Endothelial cell (in vitro differentiated cells): ENCODE measurements around the gene DLGAP1. TPM values are rescaled to one million over a fixed set of nuclear protein-coding genes. Genes with fewer than 3 reads are reported as not detected.

Experiments
- DNase-seq: peaks from one replicate; pipeline ENCODE4 v3.0.0; 2021; ENCODE audit warnings: low spot score
- H3K27ac Mint-ChIP-seq: one replicate; pipeline ENCODE4 v1.8.0; 2021; ENCODE audit warnings: mixed read lengths, inconsistent platforms; ENCODE audit not compliant: unreplicated experiment
- H3K27me3 Mint-ChIP-seq: one replicate; pipeline ENCODE4 v1.8.0; 2021; ENCODE audit warnings: mild to moderate bottlenecking, moderate library complexity, mixed read lengths, inconsistent platforms; ENCODE audit not compliant: unreplicated experiment
- H3K36me3 Mint-ChIP-seq: one replicate; pipeline ENCODE4 v1.8.0; 2021; ENCODE audit warnings: mild to moderate bottlenecking, low read depth, mixed read lengths, inconsistent platforms; ENCODE audit not compliant: unreplicated experiment
- H3K4me1 Mint-ChIP-seq: one replicate; pipeline ENCODE4 v1.8.0; 2021; ENCODE audit warnings: mild to moderate bottlenecking, mixed read lengths, inconsistent platforms; ENCODE audit not compliant: unreplicated experiment
- H3K4me3 Mint-ChIP-seq: one replicate; pipeline ENCODE4 v1.8.0; 2021; ENCODE audit warnings: mild to moderate bottlenecking, mixed read lengths, inconsistent platforms; ENCODE audit not compliant: unreplicated experiment
- H3K9me3 Mint-ChIP-seq: one replicate; pipeline ENCODE4 v1.8.0; 2021; ENCODE audit warnings: mixed read lengths, inconsistent platforms; ENCODE audit not compliant: unreplicated experiment
- total RNA-seq: library from RNA; stranded (reverse); fragmentation: NEBNext Ultra II Directional; extraction: Animal tissue kit (Norgen Biotek cat#: 25700); gene quantifications from one replicate; pipeline ENCODE4 v1.2.1, GENCODE V29; 2021; ENCODE audit not compliant: unreplicated experiment
- TF ChIP-seq, protein P1 (sequence below): fragments of 200-600 bp; sonication (generic); IDR thresholded peaks from one replicate; pipeline ENCODE4 v1.5.0; 2021; ENCODE audit warnings: antibody characterized with exemption; ENCODE audit not compliant: unreplicated experiment

DLGAP1 gene
- total RNA-seq, 1 donor from 2014 or later, result 1.8 TPM

GRCh38 chr18:4245456-4245855 is 209.7 kb downstream of the DLGAP1 start:
- H3K4me3 Mint-ChIP-seq, result no peak overlapping the region
- no peaks in the 10 kb centered on the region for H3K36me3 Mint-ChIP-seq
- no peaks in the 10 kb centered on the region for H3K4me1 Mint-ChIP-seq
- no peak overlapping the region for H3K27ac Mint-ChIP-seq
- no peak for DNase-seq
- TF ChIP-seq, protein P1, sequence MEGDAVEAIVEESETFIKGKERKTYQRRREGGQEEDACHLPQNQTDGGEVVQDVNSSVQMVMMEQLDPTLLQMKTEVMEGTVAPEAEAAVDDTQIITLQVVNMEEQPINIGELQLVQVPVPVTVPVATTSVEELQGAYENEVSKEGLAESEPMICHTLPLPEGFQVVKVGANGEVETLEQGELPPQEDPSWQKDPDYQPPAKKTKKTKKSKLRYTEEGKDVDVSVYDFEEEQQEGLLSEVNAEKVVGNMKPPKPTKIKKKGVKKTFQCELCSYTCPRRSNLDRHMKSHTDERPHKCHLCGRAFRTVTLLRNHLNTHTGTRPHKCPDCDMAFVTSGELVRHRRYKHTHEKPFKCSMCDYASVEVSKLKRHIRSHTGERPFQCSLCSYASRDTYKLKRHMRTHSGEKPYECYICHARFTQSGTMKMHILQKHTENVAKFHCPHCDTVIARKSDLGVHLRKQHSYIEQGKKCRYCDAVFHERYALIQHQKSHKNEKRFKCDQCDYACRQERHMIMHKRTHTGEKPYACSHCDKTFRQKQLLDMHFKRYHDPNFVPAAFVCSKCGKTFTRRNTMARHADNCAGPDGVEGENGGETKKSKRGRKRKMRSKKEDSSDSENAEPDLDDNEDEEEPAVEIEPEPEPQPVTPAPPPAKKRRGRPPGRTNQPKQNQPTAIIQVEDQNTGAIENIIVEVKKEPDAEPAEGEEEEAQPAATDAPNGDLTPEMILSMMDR, result no peak
- no peaks in the 10 kb centered on the region for H3K27me3 Mint-ChIP-seq
- no peaks in the 10 kb centered on the region for H3K9me3 Mint-ChIP-seq

- TF ChIP-seq, protein P1, result no peak
- no peaks in the 10 kb centered on the region for H3K36me3 Mint-ChIP-seq
- no peak overlapping the region for H3K27ac Mint-ChIP-seq
- no peak for DNase-seq
- no peaks in the 10 kb centered on the region for H3K9me3 Mint-ChIP-seq
- H3K4me3 Mint-ChIP-seq, result no peak overlapping the region
- no peaks in the 10 kb centered on the region for H3K27me3 Mint-ChIP-seq
- H3K4me1 Mint-ChIP-seq, result no peaks in the 10 kb centered on the region
Measured at GRCh38 chr18:4242431-4243161, 212.5 kb downstream of the DLGAP1 start.

- DNase-seq, result no peak
- TF ChIP-seq, protein P1, result no peak
- H3K4me1 Mint-ChIP-seq, result no peaks in the 10 kb centered on the region
Measured at GRCh38 chr18:4241090-4241617, 214.0 kb downstream of the DLGAP1 start.

GRCh38 chr18:4238966-4239365 is 216.1 kb downstream of the DLGAP1 start:
- Mint-ChIP-seq H3K27ac (no peak overlapping the region), H3K4me1 (peaks cover 2% of the 10 kb centered on the region), H3K9me3 (no peaks in the 10 kb centered on the region), H3K4me3 (no peak overlapping the region), H3K36me3 (no peaks in the 10 kb centered on the region), H3K27me3 (no peaks in the 10 kb centered on the region)
- TF ChIP-seq, protein P1, result no peak
- no peak for DNase-seq

More at GRCh38 chr18:4241090-4241617, 214.0 kb downstream of the DLGAP1 start:
- no peaks in the 10 kb centered on the region for H3K27me3 Mint-ChIP-seq
- no peak overlapping the region for H3K27ac Mint-ChIP-seq
- H3K36me3 Mint-ChIP-seq, result no peaks in the 10 kb centered on the region
- H3K9me3 Mint-ChIP-seq, result no peaks in the 10 kb centered on the region
- no peak overlapping the region for H3K4me3 Mint-ChIP-seq

DNA sequence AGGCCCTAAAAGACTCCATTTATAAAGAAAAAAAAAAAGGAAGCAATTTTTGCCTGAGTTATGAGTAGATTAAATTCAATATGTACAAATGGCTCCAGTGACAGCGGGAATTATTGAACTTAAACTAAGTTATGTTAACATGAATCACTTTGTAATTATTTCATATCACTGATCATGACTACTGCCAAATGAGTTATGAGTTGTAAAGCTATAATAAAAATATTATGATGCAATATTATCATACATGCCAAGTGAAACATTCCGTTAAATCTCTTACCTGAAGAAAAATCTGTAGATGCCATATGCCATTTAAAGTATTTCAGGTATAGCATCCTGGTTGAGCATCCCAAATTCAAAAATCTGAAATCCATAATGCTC is 217.5 kb downstream of the DLGAP1 start:
- Mint-ChIP-seq H3K9me3 (no peaks in the 10 kb centered on the region), H3K36me3 (no peaks in the 10 kb centered on the region), H3K4me1 (peaks cover 2% of the 10 kb centered on the region), H3K4me3 (no peak overlapping the region), H3K27me3 (no peaks in the 10 kb centered on the region), H3K27ac (no peak overlapping the region)
- TF ChIP-seq, protein P1, result no peak
- DNase-seq, result no peak
